SK-N-SH treated with all-trans-retinoic acid at 6 μM for 48 hours (cell line): ENCODE measurements around the gene PPP3CA.

Experiments used
- ARNTL ChIP-seq: fragments of 450-650 bp; formaldehyde crosslinking; IDR thresholded peaks from 2 replicates; pipeline ENCODE4 v1.5.0; 2020; ENCODE audit warnings: low read depth, mild to moderate bottlenecking, moderate library complexity, borderline replicate concordance
- BACH2 ChIP-seq: fragments of 250-450 bp; sonication (Bioruptor Pico); IDR thresholded peaks from 2 replicates; pipeline ENCODE4 v1.9.0; 2021; ENCODE audit warnings: mild to moderate bottlenecking, borderline replicate concordance
- ESRRG ChIP-seq: fragments of 250-450 bp; sonication (Bioruptor Pico); IDR thresholded peaks from 2 replicates; pipeline ENCODE4 v1.6.1; 2021; ENCODE audit warnings: mild to moderate bottlenecking
- GLIS3 ChIP-seq: fragments of 250-450 bp; sonication (Bioruptor Pico); IDR thresholded peaks from 2 replicates; pipeline ENCODE4 v1.5.0; 2020; ENCODE audit warnings: mild to moderate bottlenecking, moderate library complexity
- ISL1 ChIP-seq: fragments of 250-450 bp; sonication (Bioruptor Pico); IDR thresholded peaks from 2 replicates; pipeline ENCODE4 v2.1.2; 2022; ENCODE audit warnings: mild to moderate bottlenecking, moderate library complexity
- PATZ1 ChIP-seq: fragments of 250-450 bp; sonication (Bioruptor Pico); IDR thresholded peaks from 2 replicates; pipeline ENCODE4 v1.8.0; 2020; ENCODE audit warnings: mild to moderate bottlenecking, moderate library complexity, borderline replicate concordance
- RARB ChIP-seq: fragments of 250-450 bp; sonication (Bioruptor Pico); IDR thresholded peaks from 2 replicates; pipeline ENCODE4 v1.8.0; 2021; ENCODE audit warnings: mild to moderate bottlenecking, moderate library complexity
- TOX ChIP-seq: fragments of 250-450 bp; sonication (Bioruptor Pico); IDR thresholded peaks from 2 replicates; pipeline ENCODE4 v1.8.0; 2021; ENCODE audit warnings: mild to moderate bottlenecking, moderate library complexity, borderline replicate concordance
- TSHZ2 ChIP-seq: fragments of 250-450 bp; sonication (Bioruptor Pico); IDR thresholded peaks from 2 replicates; pipeline ENCODE4 v1.5.0; 2020; ENCODE audit warnings: mild to moderate bottlenecking, moderate library complexity
- ZFP30 ChIP-seq: fragments of 450-650 bp; formaldehyde crosslinking; IDR thresholded peaks from 2 replicates; pipeline ENCODE4 v1.5.0; 2022; ENCODE audit warnings: mild to moderate bottlenecking, moderate library complexity
- ZNF565 ChIP-seq: fragments of 450-650 bp; formaldehyde crosslinking; conservative IDR thresholded peaks from 2 replicates; pipeline ENCODE4 v1.5.0; 2020; ENCODE audit warnings: low read depth, mild to moderate bottlenecking, moderate library complexity
- TF ChIP-seq, protein P1 (sequence below): fragments of 250-450 bp; sonication (Bioruptor Pico); IDR thresholded peaks from 2 replicates; pipeline ENCODE4 v1.5.1; 2020; ENCODE audit warnings: low read depth, mild to moderate bottlenecking, moderate library complexity
- TF ChIP-seq, protein P2 (sequence below): fragments of 250-450 bp; sonication (Bioruptor Pico); IDR thresholded peaks from 2 replicates; pipeline ENCODE4 v1.5.1; 2021; ENCODE audit warnings: mild to moderate bottlenecking, moderate library complexity

- TF ChIP-seq TOX (CRISPR knock-in tag), result no peak
- TF ChIP-seq, protein P1, sequence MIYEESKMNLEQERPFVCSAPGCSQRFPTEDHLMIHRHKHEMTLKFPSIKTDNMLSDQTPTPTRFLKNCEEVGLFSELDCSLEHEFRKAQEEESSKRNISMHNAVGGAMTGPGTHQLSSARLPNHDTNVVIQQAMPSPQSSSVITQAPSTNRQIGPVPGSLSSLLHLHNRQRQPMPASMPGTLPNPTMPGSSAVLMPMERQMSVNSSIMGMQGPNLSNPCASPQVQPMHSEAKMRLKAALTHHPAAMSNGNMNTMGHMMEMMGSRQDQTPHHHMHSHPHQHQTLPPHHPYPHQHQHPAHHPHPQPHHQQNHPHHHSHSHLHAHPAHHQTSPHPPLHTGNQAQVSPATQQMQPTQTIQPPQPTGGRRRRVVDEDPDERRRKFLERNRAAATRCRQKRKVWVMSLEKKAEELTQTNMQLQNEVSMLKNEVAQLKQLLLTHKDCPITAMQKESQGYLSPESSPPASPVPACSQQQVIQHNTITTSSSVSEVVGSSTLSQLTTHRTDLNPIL (CRISPR knock-in tag), result no peak
- no peak for TF ChIP-seq ISL1
- TF ChIP-seq BACH2 (CRISPR knock-in tag), result no peak
- no peak for TF ChIP-seq RARB (CRISPR knock-in tag)
- TF ChIP-seq GLIS3 (CRISPR knock-in tag), result no peak
- TF ChIP-seq ZNF565 (CRISPR knock-in tag), result no peak
- TF ChIP-seq PATZ1, result no peak
- TF ChIP-seq, protein P2, sequence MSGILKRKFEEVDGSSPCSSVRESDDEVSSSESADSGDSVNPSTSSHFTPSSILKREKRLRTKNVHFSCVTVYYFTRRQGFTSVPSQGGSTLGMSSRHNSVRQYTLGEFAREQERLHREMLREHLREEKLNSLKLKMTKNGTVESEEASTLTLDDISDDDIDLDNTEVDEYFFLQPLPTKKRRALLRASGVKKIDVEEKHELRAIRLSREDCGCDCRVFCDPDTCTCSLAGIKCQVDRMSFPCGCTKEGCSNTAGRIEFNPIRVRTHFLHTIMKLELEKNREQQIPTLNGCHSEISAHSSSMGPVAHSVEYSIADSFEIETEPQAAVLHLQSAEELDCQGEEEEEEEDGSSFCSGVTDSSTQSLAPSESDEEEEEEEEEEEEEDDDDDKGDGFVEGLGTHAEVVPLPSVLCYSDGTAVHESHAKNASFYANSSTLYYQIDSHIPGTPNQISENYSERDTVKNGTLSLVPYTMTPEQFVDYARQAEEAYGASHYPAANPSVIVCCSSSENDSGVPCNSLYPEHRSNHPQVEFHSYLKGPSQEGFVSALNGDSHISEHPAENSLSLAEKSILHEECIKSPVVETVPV, result no peak
- no peak for TF ChIP-seq ZFP30
- no peak for TF ChIP-seq TSHZ2 (CRISPR knock-in tag)
- TF ChIP-seq ESRRG, result no peak
- TF ChIP-seq ARNTL (CRISPR knock-in tag), result no peak
Measured at GRCh38 chr4:101347267-101347556, at the start of gene PPP3CA.
